GM18870 (cell line): ENCODE data around the gene EYA2.

Source experiments
- ATAC-seq: cut with Tn5 transposase; IDR thresholded peaks from one replicate; pipeline ENCODE4 v1.9.1; 2021; ENCODE audit warnings: moderate library complexity; ENCODE audit not compliant: unreplicated experiment

The EYA2 gene

GRCh38 chr20:47216819-47217410 lies 322.3 kb downstream of the EYA2 start:
- ATAC-seq: no peak

- no peak for ATAC-seq
Measured at GRCh38 chr20:47217482-47218446, 323.1 kb downstream of the EYA2 start.

GRCh38 chr20:47220161-47220582 lies 325.5 kb downstream of the EYA2 start:
- ATAC-seq: no peak

GRCh38 chr20:47221036-47221625 lies 326.5 kb downstream of the EYA2 start:
- no peak for ATAC-seq

GRCh38 chr20:47222468-47223119 lies 328.0 kb downstream of the EYA2 start:
- ATAC-seq: no peak

- ATAC-seq: no peak
Measured at GRCh38 chr20:47223896-47224295, 329.3 kb downstream of the EYA2 start.

GRCh38 chr20:47224300-47224791 lies 329.7 kb downstream of the EYA2 start:
- ATAC-seq: no peak

- ATAC-seq: no peak
Measured at GRCh38 chr20:47224857-47225256, 330.2 kb downstream of the EYA2 start.

- ATAC-seq: no peak
Measured at GRCh38 chr20:47225458-47225857, 330.8 kb downstream of the EYA2 start.

- no peak for ATAC-seq
Measured at GRCh38 chr20:47227119-47227518, 332.5 kb downstream of the EYA2 start.

- ATAC-seq: no peak
Measured at GRCh38 chr20:47227576-47227975, 332.9 kb downstream of the EYA2 start.

GRCh38 chr20:47228654-47229053 lies 334.0 kb downstream of the EYA2 start:
- ATAC-seq: no peak

GRCh38 chr20:47230811-47231256 lies 336.2 kb downstream of the EYA2 start:
- no peak for ATAC-seq

GRCh38 chr20:47231382-47232039 lies 336.9 kb downstream of the EYA2 start:
- ATAC-seq: no peak

GRCh38 chr20:47232518-47232917 lies 337.9 kb downstream of the EYA2 start:
- ATAC-seq: no peak

GRCh38 chr20:47233333-47234188 lies 338.9 kb downstream of the EYA2 start:
- no peak for ATAC-seq

GRCh38 chr20:47235111-47235510 lies 340.5 kb downstream of the EYA2 start:
- ATAC-seq: no peak

- no peak for ATAC-seq
Measured at GRCh38 chr20:47235853-47236638, 341.4 kb downstream of the EYA2 start.

GRCh38 chr20:47236639-47236900 lies 341.9 kb downstream of the EYA2 start:
- no peak for ATAC-seq
